ENCODE data around the gene CD37. TPM values are rescaled to one million over a fixed set of nuclear protein-coding genes. Genes with fewer than 3 reads are reported as not detected.
"Not testable (repeated sequence)": the region's sequence is repeated elsewhere in the genome, so short reads cannot be mapped to it uniquely, and the experiment has no call there.

Gene CD37
- total and polyA plus RNA-seq, 2 of the 4 experiments (the other 2 are of a cell fraction): not detected

DNA sequence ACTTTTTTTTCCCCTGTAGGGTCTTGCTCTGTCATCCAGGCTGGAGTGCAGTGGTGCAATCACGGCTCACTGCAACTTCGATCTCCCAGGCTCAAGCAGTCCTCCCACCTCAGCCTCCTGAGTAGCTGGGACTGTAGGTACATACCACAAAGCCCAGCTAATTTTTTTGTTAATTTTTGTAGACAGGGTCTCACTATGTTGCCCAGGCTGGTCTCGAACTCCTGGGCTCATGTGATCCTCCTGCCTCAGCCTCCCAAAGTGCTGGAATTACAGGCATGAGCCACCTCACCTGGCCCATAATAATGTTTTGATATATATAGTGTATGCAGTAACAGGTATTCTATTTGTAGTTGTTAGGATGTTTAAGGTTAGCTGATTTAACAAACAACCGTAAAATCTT lies 4.0 kb upstream of the CD37 start:
- POLR2A ChIA-PET (ENCODE audit: unreplicated experiment); H4K20me1 ChIP-seq (ENCODE audit: insufficient read depth, low read length); H3K18ac ChIP-seq (ENCODE audit: low read depth, low read length); H3K27me3 ChIP-seq (ENCODE audit: control insufficient read depth, insufficient read depth, low read length); intact Hi-C loops (cut with micrococcal nuclease); H3K4me3 ChIP-seq (ENCODE audit: insufficient read depth, low read depth, low read length); H3K14ac ChIP-seq (replicated peaks; ENCODE audit: low read depth, low read length); H3K9ac ChIP-seq (ENCODE audit: low read depth, low read length); H2BK15ac ChIP-seq (ENCODE audit: low read depth, low read length); H3K79me1 ChIP-seq (ENCODE audit: low read depth in 1 of 2, low read length in 2 of 2); H2AK5ac ChIP-seq (ENCODE audit: low read depth, low read length); dilution Hi-C loops (cut with HindIII; ENCODE audit: low sequenced_read_pairs, unreplicated experiment); H4K91ac ChIP-seq (ENCODE audit: insufficient read depth, low read depth, low read length); in situ Hi-C loops (cut with MboI; ENCODE audit: low sequenced_read_pairs); H3K23ac ChIP-seq (ENCODE audit: low read depth, low read length); H2AFZ ChIP-seq (replicated peaks; ENCODE audit: low read length, poor library complexity); H4K5ac ChIP-seq (ENCODE audit: low read depth, low read length); ATAC-seq (ENCODE audit: low read depth); H2BK5ac ChIP-seq (ENCODE audit: low read depth, low read length, poor library complexity, severe bottlenecking); H3K4me2 ChIP-seq (ENCODE audit: low read depth, low read length); H4K8ac ChIP-seq (ENCODE audit: low read depth in 2 of 2, low read length in 2 of 2); H3K4me1 ChIP-seq (ENCODE audit: control insufficient read depth, insufficient read depth, low read length); DNase-seq; H3K9me1 ChIP-seq (ENCODE audit: insufficient read depth, low read length); H3K56ac ChIP-seq (ENCODE audit: extremely low read depth, insufficient read depth, low read length); H2BK20ac ChIP-seq (ENCODE audit: low read depth, low read length); BruUV-seq (replicated peaks); CTCF ChIA-PET; H3K27ac ChIP-seq (ENCODE audit: insufficient read depth, low read length); H2AK9ac ChIP-seq (replicated peaks; ENCODE audit: low read depth, low read length, poor library complexity); H3K36me3 ChIP-seq (ENCODE audit: control insufficient read depth, insufficient read depth, low read length); H3K9me3 ChIP-seq (ENCODE audit: control insufficient read depth, insufficient read depth, low read length); H2BK120ac ChIP-seq (ENCODE audit: low read depth, low read length); H3K4ac ChIP-seq (ENCODE audit: low read depth, low read length): not testable (repeated sequence)
- WGBS, 2 experiments (ENCODE audit: extremely low coverage in 2 of 2, insufficient read length in 1 of 2): no CpG with 5 or more reads among the region's 4 CpGs
